Measurements from ENCODE around the gene CD14.

CD14 gene

GRCh38 chr5:140635291-140636257, 2.6 kb upstream of the CD14 start:
- no peak overlapping the region for H3K4me3 ChIP-seq (ENCODE audit: low read depth, low read length)
- in situ Hi-C loops (cut with HindIII; ENCODE audit: low sequenced_read_pairs): no loop called here
- TF ChIP-seq CTCF (IDR thresholded peaks at IDR 0.05; ENCODE audit: low read depth, low read length, missing control alignments): no peak
- no peak for DNase-seq (ENCODE audit: low read depth)

GRCh38 chr5:140634103-140634502, 1.1 kb upstream of the CD14 start:
- DNase-seq (ENCODE audit: low read depth): no peak
- in situ Hi-C loops (cut with HindIII; ENCODE audit: low sequenced_read_pairs): no loop called here
- H3K4me3 ChIP-seq (ENCODE audit: low read depth, low read length): no peak overlapping the region
- no peak for TF ChIP-seq CTCF (IDR thresholded peaks at IDR 0.05; ENCODE audit: low read depth, low read length, missing control alignments)

GRCh38 chr5:140633501-140633900, 526 bp upstream of the CD14 start:
- no peak for TF ChIP-seq CTCF (IDR thresholded peaks at IDR 0.05; ENCODE audit: low read depth, low read length, missing control alignments)
- no peak for DNase-seq (ENCODE audit: low read depth)
- H3K4me3 ChIP-seq (ENCODE audit: low read depth, low read length): no peak overlapping the region
- in situ Hi-C loops (cut with HindIII; ENCODE audit: low sequenced_read_pairs): no loop called here

GRCh38 chr5:140632366-140633020, 482 bp downstream of the CD14 start:
- H3K4me3 ChIP-seq (ENCODE audit: low read depth, low read length): peak overlapping the region; percentile 30
- no peak for TF ChIP-seq CTCF (IDR thresholded peaks at IDR 0.05; ENCODE audit: low read depth, low read length, missing control alignments)
- no peak for DNase-seq (ENCODE audit: low read depth)
- in situ Hi-C loops (cut with HindIII; ENCODE audit: low sequenced_read_pairs): no loop called here

- no peak for DNase-seq (ENCODE audit: low read depth)
Observed at GRCh38 chr5:140631831-140632365, 1.1 kb downstream of the CD14 start.

More at GRCh38 chr5:140631831-140632365, 1.1 kb downstream of the CD14 start:
- in situ Hi-C loops (cut with HindIII; ENCODE audit: low sequenced_read_pairs): no loop called here
- H3K4me3 ChIP-seq (ENCODE audit: low read depth, low read length): peak overlapping the region; percentile 30
- TF ChIP-seq CTCF (IDR thresholded peaks at IDR 0.05; ENCODE audit: low read depth, low read length, missing control alignments): no peak
